Measurements from ENCODE around the gene NIM1K.
"Not testable (repeated sequence)": the region's sequence is repeated elsewhere in the genome, so short reads cannot be mapped to it uniquely, and the experiment has no call there.

Gene NIM1K

GRCh38 chr5:43281840-43282658 lies 90.0 kb downstream of the NIM1K start:
- DNase-seq = peak in 2 of 5 experiments; percentile 25 to 83

GRCh38 chr5:43286623-43287022 lies 94.6 kb downstream of the NIM1K start:
- peak in 1 of 5 experiments; percentile 12 for DNase-seq

- no peak for DNase-seq
Measured at GRCh38 chr5:43287493-43287892, 95.5 kb downstream of the NIM1K start.

- DNase-seq = no peak
Measured at GRCh38 chr5:43288269-43288831, 96.3 kb downstream of the NIM1K start.

- peak in 1 of 5 experiments; percentile 49 for DNase-seq
Measured at GRCh38 chr5:43290726-43291125, 98.7 kb downstream of the NIM1K start.

- no peak for DNase-seq
Measured at GRCh38 chr5:43294226-43294625, 102.2 kb downstream of the NIM1K start.

GRCh38 chr5:43295202-43295601 lies 103.2 kb downstream of the NIM1K start:
- no peak for DNase-seq

GRCh38 chr5:43296835-43297234 lies 104.8 kb downstream of the NIM1K start:
- no peak for DNase-seq

GRCh38 chr5:43298443-43298842 lies 106.4 kb downstream of the NIM1K start:
- no peak for DNase-seq

GRCh38 chr5:43300112-43300511 lies 108.1 kb downstream of the NIM1K start:
- DNase-seq = no peak

- no peak for DNase-seq
Measured at GRCh38 chr5:43301653-43302091, 109.6 kb downstream of the NIM1K start.

GRCh38 chr5:43302481-43302880 lies 110.5 kb downstream of the NIM1K start:
- DNase-seq = no peak

GRCh38 chr5:43303242-43303641 lies 111.2 kb downstream of the NIM1K start:
- no peak for DNase-seq

- peak in 1 of 5 experiments; percentile 78 for DNase-seq
Measured at GRCh38 chr5:43304525-43304924, 112.5 kb downstream of the NIM1K start.

- DNase-seq = peak in 1 of 5 experiments; percentile 81
Measured at GRCh38 chr5:43305948-43306565, 114.0 kb downstream of the NIM1K start.

GRCh38 chr5:43306954-43307353 lies 114.9 kb downstream of the NIM1K start:
- DNase-seq = not testable (repeated sequence)

GRCh38 chr5:43309122-43309521 lies 117.1 kb downstream of the NIM1K start:
- no peak for DNase-seq

GRCh38 chr5:43309637-43310036 lies 117.6 kb downstream of the NIM1K start:
- no peak for DNase-seq

- peak in 1 of 5 experiments; percentile 22 for DNase-seq
Measured at GRCh38 chr5:43312076-43312661, 120.1 kb downstream of the NIM1K start.

GRCh38 chr5:43312699-43313034 lies 120.6 kb downstream of the NIM1K start:
- peak in 1 of 5 experiments; percentile 72 for DNase-seq

GRCh38 chr5:43313035-43313853 lies 121.2 kb downstream of the NIM1K start, which contains the start of gene HMGCS1:
TSS of gene HMGCS1 (minus strand) at chr5:43313412. CDS start at chr5:43298965, 14,447 bp downstream.
- DNase-seq = peak; percentile 94 to 100 (median 97)

- DNase-seq = no peak
Measured at GRCh38 chr5:43313854-43314457, 121.9 kb downstream of the NIM1K start.

Data from T-helper 2 cell (primary cell).